GM21390 (cell line): ENCODE results near the gene OR2AK2.

Source experiments
- ATAC-seq: cut with Tn5 transposase; IDR thresholded peaks from one replicate; pipeline ENCODE4 v1.9.1; 2021; ENCODE audit not compliant: unreplicated experiment

The OR2AK2 gene

GRCh38 chr1:247964933-247965332 is at the start of gene OR2AK2:
Gene OR2AK2, plus strand, starts transcription at chr1:247965233. Its CDS starts 144 bp downstream, at chr1:247965377.
- no peak for ATAC-seq

- no peak for ATAC-seq
Observed at GRCh38 chr1:247919952-247920351, 45.1 kb upstream of the OR2AK2 start, which contains the start of gene OR2T8. Gene OR2T8, plus strand, starts transcription at chr1:247920252. Its CDS starts 766 bp downstream, at chr1:247921018.

- ATAC-seq = no peak
Observed at GRCh38 chr1:247923941-247924340, 41.1 kb upstream of the OR2AK2 start.

GRCh38 chr1:247924868-247925267 is 40.2 kb upstream of the OR2AK2 start, which contains the start of gene OR2AJ1:
Gene OR2AJ1, plus strand, starts transcription at chr1:247924889. Its CDS starts 8,880 bp downstream, at chr1:247933769.
- ATAC-seq = no peak

GRCh38 chr1:247933989-247934388 is 31.0 kb upstream of the OR2AK2 start:
- ATAC-seq = no peak

GRCh38 chr1:247935781-247936180 is 29.3 kb upstream of the OR2AK2 start:
- no peak for ATAC-seq

- no peak for ATAC-seq
Observed at GRCh38 chr1:247936415-247936814, 28.6 kb upstream of the OR2AK2 start.

- ATAC-seq = peak; percentile 100
Observed at GRCh38 chr1:247936965-247937734, 27.9 kb upstream of the OR2AK2 start.

- no peak for ATAC-seq
Observed at GRCh38 chr1:247942624-247943023, 22.4 kb upstream of the OR2AK2 start.

- no peak for ATAC-seq
Observed at GRCh38 chr1:247948558-247948957, 16.5 kb upstream of the OR2AK2 start, which contains the start of gene OR2L8. Gene OR2L8, plus strand, starts transcription at chr1:247948858. Its CDS starts 0 bp downstream, at chr1:247948858.

- no peak for ATAC-seq
Observed at GRCh38 chr1:247953408-247953807, 11.6 kb upstream of the OR2AK2 start.

- ATAC-seq = no peak
Observed at GRCh38 chr1:247961791-247962190, 3.2 kb upstream of the OR2AK2 start.

- no peak for ATAC-seq
Observed at GRCh38 chr1:247962911-247963588, 2.0 kb upstream of the OR2AK2 start.

GRCh38 chr1:247966532-247967204 is 1.6 kb downstream of the OR2AK2 start:
- ATAC-seq = peak; percentile 85

- ATAC-seq = no peak
Observed at GRCh38 chr1:247992986-247993385, 28.0 kb downstream of the OR2AK2 start.

GRCh38 chr1:247998811-247999210 is 33.8 kb downstream of the OR2AK2 start:
- ATAC-seq = no peak

- ATAC-seq = no peak
Observed at GRCh38 chr1:248000169-248000568, 35.1 kb downstream of the OR2AK2 start.

GRCh38 chr1:248007778-248008177 is 42.7 kb downstream of the OR2AK2 start:
- ATAC-seq = no peak

GRCh38 chr1:248009681-248010080 is 44.6 kb downstream of the OR2AK2 start:
- ATAC-seq = no peak

- no peak for ATAC-seq
Observed at GRCh38 chr1:248013229-248013710, 48.2 kb downstream of the OR2AK2 start, which contains the start of gene OR2L5. Gene OR2L5, plus strand, starts transcription at chr1:248013660. Its CDS starts 8,288 bp downstream, at chr1:248021948.

- no peak for ATAC-seq
Observed at GRCh38 chr1:248015803-248016202, 50.8 kb downstream of the OR2AK2 start.
